ENCODE measurements around the gene CTSD.

CTSD gene

GRCh38 chr11:1768141-1768469 is 4.4 kb upstream of the CTSD start:
- no peak for DNase-seq

DNA sequence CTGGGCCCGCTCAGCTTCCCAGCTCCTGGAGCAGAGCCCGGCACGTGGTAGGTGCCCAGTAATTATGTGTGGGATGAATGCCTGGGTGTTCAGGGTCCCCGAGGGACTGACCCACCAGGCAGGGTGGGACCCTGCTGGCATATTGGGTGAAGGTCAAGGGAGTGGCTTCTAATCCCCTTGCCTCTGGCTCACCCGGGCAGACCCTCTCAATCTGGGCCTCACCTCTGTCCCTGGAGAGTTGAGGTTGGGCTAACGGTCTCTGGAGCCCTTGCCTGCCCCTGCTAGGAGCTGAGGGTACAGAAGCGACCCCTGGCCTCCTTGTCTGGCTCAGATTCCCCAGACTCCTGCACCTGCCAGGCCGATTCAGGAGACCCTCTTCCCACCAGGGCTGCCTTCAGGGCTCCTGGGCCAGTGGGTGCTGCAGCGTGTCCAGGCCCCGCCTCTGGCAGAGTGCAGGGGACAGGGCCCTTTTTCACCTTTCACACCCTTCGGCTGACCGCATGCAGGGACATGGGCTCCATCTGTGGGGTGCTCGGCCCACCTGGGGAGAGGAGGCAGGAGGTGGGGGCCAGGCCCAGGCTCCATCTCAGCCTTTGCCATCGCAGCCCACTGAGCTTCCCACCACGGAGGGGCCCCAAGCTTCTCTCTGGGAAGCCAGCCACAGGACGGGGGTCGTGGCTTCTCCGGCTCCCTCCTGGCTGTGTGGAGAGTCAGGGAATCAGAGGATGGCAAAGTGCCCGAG is 3.8 kb upstream of the CTSD start:
- no peak for DNase-seq

GRCh38 chr11:1766719-1767398 is 3.1 kb upstream of the CTSD start:
- no peak for DNase-seq

GRCh38 chr11:1765871-1766718 is 2.4 kb upstream of the CTSD start:
- DNase-seq, result no peak

- no peak for DNase-seq
Observed at GRCh38 chr11:1763336-1763795, 361 bp downstream of the CTSD start.

DNA sequence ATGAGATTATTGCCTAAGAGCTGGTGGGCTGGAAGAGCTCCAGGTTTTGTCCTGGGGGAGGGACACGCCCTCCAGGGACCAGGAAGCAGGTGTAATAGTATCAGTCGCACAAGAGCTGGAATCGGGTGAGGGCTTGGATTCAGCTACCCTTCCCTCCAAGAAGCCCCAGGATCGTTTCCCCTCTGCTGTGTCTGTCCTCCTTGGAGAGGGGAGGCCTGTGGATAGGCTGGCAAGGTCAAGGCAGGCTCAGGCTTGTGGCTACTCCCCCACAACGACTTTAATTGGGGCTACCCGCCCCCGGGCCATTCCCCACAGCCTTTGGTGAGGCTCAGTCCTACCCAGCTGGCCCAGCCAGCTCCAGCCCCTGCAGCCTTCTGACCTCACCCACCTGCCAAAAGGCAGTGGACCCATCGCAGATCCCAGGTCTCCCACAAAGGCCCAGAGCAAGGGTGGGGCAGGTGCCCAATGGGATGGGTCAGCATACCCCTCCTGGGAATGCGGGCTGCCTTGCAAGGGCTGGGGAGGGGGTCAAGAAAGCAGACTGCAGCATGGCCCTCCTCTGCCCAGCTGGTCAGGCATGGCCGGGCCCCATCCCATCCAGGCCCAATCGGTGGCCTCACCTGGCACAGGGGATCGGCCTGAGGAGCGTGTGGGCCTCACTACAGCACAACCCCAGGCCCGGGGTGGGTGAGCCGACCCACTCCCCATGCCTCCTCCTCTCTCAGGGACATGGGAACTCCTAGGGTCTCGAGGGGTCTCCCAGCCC is 1.0 kb downstream of the CTSD start:
- DNase-seq, result no peak

DNA sequence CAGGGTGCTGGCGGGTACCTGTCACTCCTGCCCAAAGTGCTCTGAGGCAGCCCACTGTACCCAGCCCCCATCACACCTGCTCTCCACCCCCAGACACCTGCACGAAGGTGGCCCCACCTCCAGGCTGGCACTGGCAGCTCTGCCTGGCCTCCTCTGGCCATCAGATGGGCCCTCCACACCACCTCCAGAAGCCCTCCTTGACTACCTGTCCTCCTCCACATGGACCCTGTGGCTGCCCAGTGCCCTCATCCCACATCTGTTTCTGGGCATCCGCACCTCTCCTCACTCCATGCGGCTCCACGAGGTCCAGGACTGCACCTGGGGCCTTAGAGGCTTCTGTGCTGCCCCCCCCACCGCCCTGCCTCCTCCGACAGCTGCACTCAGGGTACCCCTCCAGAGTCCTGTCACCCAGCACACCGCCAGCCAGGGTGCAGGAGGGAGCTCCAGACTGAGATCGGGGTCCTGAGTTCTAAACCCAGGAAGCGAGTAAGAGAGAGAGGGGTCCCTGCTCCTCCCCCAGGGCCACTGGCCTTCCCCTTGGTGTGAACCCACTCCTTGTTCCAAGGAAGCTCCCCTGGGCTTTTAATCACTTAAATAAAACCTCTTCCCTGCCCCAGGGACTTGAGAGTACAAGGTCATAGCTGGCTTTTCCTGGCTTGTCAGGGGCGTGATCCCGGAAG is 1.7 kb downstream of the CTSD start:
- no peak for DNase-seq

GRCh38 chr11:1761110-1761856 is 2.4 kb downstream of the CTSD start:
- no peak for DNase-seq

DNA sequence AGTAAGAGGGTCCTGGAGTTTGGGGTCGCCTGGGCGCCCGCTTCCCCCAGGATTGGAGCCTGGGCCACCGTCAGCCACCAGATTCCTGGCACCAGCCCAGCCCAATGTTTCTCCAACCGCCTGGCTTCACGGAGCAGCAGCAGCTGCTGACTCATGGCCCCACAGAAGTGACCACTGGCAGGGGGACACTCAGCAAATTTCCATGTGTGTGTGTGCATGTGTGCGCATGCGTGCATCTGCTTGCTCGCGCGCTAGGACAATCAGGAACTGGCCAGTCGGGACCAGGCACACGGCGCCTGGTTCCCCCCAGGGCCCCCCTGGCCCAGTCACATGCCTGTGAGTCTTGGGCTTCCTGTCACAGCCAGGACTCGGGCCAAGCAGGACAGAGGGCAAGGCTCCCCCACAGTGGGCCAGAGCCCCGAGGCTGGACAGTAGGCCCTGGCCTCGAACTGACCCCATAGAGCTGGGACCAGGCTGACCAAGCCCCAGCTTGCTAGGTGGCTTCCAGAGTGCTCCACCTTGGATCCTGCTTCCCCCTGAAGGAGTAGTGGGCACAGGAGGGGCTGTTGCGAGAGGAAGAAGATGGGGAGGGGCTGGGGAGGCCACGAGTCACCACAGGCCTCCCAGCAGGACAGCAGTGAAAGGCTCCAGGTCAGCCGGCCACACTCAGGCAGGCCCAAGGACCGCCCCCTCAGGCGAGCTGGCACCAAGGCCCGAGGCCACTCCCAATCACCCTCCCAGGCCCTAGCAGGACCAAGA is 3.2 kb downstream of the CTSD start:
- DNase-seq, result no peak

- no peak for DNase-seq
Observed at GRCh38 chr11:1759851-1760220, 3.9 kb downstream of the CTSD start.

DNA sequence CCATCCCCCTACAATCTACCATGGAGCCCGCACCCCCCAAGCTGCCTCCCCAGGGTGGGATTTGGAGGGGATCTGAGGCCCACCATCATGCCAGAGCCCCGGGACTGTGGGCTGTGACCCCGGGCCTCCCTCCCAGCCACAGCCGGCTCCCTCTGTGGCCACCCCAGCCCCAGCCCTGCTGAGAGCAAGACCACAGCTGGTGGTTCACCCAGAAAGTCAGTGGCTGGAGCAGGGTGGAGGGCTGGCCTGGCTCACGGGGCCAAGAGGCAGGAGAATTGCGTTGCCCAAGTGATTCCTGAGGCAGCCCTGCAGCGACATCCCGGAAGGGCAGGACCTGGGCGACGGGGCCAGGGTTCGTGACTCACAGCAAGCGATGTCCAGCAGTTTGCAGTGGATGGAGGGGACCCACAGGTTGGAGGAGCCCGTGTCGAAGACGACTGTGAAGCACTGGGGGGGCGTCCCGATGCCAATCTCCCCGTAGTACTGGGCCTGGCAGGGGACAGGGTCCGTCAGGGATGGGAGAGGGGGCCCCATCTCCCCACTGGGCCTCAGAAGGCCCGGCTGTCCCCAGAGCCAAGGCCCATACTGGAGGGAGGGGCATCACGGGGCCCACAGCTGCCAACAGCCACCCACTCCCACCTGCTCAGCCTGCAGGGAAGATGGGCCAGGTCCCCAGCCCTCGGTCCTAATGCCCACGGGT is 4.4 kb downstream of the CTSD start:
- no peak for DNase-seq

GRCh38 chr11:1758611-1759150 is 5.0 kb downstream of the CTSD start:
- DNase-seq, result no peak

DNA sequence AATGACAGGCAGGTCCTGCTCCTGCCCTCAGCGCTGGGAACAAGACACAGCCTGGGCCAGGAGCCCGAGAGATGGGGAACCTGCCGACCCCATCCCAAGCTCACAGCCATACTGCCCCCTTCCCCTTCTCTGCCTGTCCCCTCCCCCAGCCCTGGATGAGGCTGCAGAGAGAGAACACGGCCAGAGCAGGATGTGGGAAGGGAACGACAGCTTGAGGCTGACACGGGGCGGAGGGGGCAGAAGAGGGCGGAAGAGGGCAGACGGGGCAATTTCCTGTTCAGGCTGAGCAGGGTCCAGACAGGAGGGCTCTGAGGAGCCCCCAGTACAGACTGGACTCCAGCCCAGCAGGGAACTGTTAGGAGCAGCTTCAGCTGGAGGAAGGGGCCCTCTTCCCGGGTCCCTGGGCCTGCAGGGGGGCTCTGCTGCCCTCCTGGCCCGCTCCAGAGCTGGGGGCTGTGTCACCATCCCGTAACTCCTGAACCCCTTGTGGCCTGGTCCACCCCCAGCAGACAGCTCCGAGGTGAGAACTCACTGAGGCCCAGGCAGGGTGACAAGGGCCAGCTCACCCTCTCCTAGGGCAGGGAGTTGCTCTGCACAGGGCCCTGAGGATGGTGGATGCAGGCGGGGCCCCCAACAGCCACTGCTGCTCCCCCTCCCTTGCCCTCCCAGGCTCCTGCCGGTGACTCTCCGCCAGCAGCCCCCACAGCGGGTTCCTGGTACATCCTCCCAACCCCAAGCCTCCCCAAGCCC is 5.7 kb downstream of the CTSD start:
- peak; percentile 77 for DNase-seq

DNA sequence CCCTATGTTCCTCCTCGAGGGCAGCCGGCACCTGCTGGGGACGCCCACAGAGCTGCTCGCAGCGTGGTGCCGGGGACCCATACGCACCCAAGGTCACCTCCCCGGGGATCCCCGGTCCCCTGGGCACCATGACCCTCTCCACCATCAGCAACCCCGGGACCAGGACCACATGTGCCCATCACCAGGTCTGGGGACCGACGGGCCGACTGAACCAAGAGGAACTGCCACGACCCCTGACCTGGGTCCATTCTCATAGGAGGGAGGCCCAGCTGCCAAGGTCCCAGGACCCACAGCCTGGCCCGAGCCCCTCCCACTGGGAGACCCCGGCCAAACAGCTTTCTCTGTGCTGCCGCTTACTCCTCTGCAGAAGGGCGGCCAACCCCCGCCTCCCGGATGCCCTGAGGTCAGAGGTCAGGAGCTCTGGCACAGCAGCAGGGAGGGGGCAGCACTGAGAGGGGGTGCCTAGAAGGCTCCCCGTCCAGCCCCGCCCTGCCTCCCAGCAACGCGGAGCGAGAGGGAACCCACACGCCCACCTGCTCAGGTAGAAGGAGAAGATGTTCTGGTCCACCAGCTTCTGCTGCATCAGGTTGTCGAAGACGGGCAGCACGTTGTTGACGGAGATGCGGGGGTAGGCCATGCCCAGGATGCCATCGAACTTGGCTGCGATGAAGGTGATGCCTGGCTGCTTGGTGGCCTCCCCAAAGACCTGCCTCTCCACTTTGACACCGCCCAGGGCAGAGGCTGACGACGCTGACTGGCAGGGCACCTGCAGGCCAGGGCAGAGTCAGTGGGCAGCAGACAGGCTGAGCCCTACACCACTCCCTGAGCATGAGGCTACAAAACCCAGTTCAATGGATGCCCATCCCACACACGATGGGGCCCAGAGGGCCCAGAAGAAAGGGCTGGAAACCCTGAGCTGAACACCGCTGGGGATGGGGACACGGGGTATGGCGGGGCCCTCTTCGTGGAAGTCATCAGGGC is 6.6 kb downstream of the CTSD start:
- DNase-seq, result no peak

DNA sequence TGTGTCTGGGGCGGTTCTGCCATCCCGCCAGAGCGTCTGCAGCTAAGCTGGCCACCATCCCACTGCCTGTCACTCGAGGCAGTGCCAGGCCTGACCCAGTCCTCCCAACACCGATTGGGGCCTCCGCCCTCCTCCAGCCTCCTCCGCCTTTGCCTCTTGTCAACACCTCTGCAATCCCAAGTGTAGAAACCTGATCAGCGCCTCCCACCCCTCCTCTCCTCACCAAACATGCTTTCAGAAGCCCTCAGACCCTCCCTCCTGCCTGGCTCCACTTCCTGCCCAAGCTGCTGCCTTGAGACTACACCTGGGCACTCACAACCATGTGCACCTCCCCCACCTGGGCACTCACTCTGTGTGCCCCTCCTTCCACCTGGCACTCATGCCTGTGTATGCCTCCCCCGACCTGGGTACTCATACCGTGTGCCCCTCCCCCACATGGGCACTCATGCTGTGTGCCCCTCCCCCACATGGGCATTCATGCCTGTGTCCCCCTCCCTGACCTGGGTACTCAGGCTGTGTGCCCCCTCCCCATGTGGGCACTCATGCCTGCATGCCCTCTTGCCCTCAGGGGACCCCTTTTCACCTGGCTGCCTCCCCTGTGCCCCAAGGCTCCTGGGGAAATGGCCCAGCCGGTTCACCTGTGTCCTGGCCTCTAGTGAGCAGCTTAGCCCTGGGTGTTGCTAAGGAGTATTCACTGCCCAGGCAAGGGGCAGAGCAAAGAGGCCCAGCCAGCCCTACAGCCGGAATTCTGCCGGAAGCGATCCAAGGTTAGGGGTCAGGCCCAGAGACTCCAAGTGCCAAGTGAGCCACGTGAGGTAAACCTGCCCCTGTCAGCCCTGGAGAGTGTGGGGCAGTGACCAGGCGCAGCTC is 7.8 kb downstream of the CTSD start:
- peak; percentile 57 for DNase-seq

DNA sequence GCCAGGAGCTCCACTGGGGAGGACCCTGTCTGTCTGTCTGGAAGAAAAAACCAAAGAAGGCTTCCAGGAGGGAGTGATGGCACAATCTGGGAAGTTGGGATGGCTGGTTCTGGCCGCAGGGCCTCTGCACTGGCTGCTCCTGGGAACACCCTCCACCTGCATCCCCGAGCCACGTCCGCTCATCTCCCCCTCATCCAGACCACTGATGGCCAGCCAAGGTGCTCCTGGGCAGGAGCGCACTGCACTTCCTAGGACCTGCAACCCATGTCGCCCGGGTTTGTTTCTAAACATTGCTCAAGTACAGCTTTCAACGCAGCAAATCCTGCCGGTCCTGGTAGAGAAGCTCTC is 8.4 kb downstream of the CTSD start:
- DNase-seq, result no peak
